ENCODE measurements around the gene TMEM183A. TPM values are rescaled to one million over a fixed set of nuclear protein-coding genes. Genes with fewer than 3 reads are reported as not detected.

Gene TMEM183A
- total and polyA plus RNA-seq, 9 of the 15 experiments (the other 6 are each of a cell fraction or from before 2014, with no cell fraction given): 23.4 to 190 (median 124) TPM

GRCh38 chr1:203006948-203007871, at the start of gene TMEM183A (continued):
- TF ChIP-seq ARID4B (CRISPR knock-in tag; IDR thresholded peaks at IDR 0.05): peak; percentile 93
- no peak for TF ChIP-seq NCOA6 (IDR thresholded peaks at IDR 0.05)
- TF ChIP-seq ZNF174 (CRISPR knock-in tag; IDR thresholded peaks at IDR 0.05): no peak
- no peak for TF ChIP-seq CEBPZ (IDR thresholded peaks at IDR 0.05; ENCODE audit: borderline replicate concordance, low read depth, low read length)
- 0 out of 2 replicates have a peak, but pooled peaks have one; percentile 27 for TF ChIP-seq JUN (IDR thresholded peaks at IDR 0.05; ENCODE audit: borderline replicate concordance, low read depth, low read length)
- no peak for TF ChIP-seq JUN (CRISPR knock-in tag; IDR thresholded peaks at IDR 0.05; ENCODE audit: borderline replicate concordance)
- TF ChIP-seq ESRRA (IDR thresholded peaks at IDR 0.05; ENCODE audit: borderline replicate concordance, low read depth): peak; percentile 65; the same call in 1 of the 2 replicates
- no peak for TF ChIP-seq E2F4 (CRISPR knock-in tag; IDR thresholded peaks at IDR 0.05; ENCODE audit: low read depth)
- TF ChIP-seq HEY1 (CRISPR knock-in tag; IDR thresholded peaks at IDR 0.05; ENCODE audit: borderline replicate concordance): no peak
- TF ChIP-seq GATAD2B (IDR thresholded peaks at IDR 0.05; ENCODE audit: borderline replicate concordance): no peak
- peak; percentile 98 for TF ChIP-seq ATF1 (CRISPR knock-in tag; IDR thresholded peaks at IDR 0.05)
- peak; percentile 100 for TF ChIP-seq ATF1 (tag; IDR thresholded peaks at IDR 0.05)
- TF ChIP-seq KDM1A (IDR thresholded peaks at IDR 0.05): no peak
- TF ChIP-seq KAT7 (CRISPR knock-in tag; IDR thresholded peaks at IDR 0.05; ENCODE audit: borderline replicate concordance): peak; percentile 64; the same call in 1 of the 2 replicates
